OCI-LY7 (cell line): ENCODE results near the gene TNFSF18.

Source experiments
- CTCF ChIP-seq: fragments of 200-600 bp; sonication (generic); conservative IDR thresholded peaks from 2 replicates; pipeline ENCODE4 v1.5.1; 2014; ENCODE audit warnings: mild to moderate bottlenecking, antibody characterized with exemption, low read length, moderate library complexity, mixed read lengths
- EZH2phosphoT487 ChIP-seq: fragments of 200-600 bp; sonication (generic); IDR thresholded peaks from 2 replicates; pipeline ENCODE4 v1.6.1; 2018; ENCODE audit warnings: low read depth, borderline replicate concordance, mild to moderate bottlenecking, mixed run types, antibody characterized with exemption, low read length, moderate library complexity, mixed read lengths

- TF ChIP-seq CTCF (no peak), EZH2phosphoT487 (no peak)
Measured at GRCh38 chr1:173062150-173062938, 11.6 kb upstream of the TNFSF18 start.
